ENCODE data around the gene FOCAD. TPM values are rescaled to one million over a fixed set of nuclear protein-coding genes. Genes with fewer than 3 reads are reported as not detected.

The FOCAD gene
- total RNA-seq, 1 donor from 2014 or later, result 104 TPM

GRCh38 chr9:21039302-21039701, 355.2 kb downstream of the FOCAD start:
- TF ChIP-seq CTCF (IDR thresholded peaks at IDR 0.05; ENCODE audit: partially characterized antibody, unreplicated experiment), result no peak
- H3K27me3 Mint-ChIP-seq (ENCODE audit: unreplicated experiment), result peaks cover 4% of the 10 kb centered on the region
- no peak overlapping the region for H3K4me3 Mint-ChIP-seq (ENCODE audit: unreplicated experiment)
- no peak for DNase-seq
- H3K4me1 Mint-ChIP-seq (ENCODE audit: low read depth, unreplicated experiment), result no peaks in the 10 kb centered on the region
- H3K27ac Mint-ChIP-seq (ENCODE audit: unreplicated experiment), result no peak overlapping the region
- H3K9me3 Mint-ChIP-seq (ENCODE audit: unreplicated experiment), result no peaks in the 10 kb centered on the region
- no peaks in the 10 kb centered on the region for H3K36me3 Mint-ChIP-seq (ENCODE audit: unreplicated experiment)

DNA sequence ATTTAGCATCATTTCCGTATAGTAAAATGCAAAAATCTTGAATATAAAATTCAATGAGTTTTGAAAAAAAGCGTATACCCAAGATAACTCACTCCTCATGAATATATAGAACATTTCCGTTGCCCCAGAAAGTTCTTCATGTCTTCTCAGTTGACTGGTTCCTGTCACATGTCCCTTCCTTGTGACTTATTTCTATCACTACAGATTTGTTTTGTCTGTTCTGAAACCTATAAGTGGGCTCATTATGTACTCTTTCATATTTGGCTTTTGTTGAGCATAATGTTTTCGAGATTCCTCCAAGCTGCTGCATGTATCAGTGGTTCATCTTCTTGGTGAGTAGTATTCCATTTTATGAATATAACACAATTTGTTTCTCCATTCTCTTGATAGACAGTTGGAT, 358.4 kb downstream of the FOCAD start:
- Mint-ChIP-seq H3K9me3 (ENCODE audit: unreplicated experiment) (no peaks in the 10 kb centered on the region), H3K4me3 (ENCODE audit: unreplicated experiment) (no peak overlapping the region), H3K27ac (ENCODE audit: unreplicated experiment) (no peak overlapping the region), H3K4me1 (ENCODE audit: low read depth, unreplicated experiment) (no peaks in the 10 kb centered on the region), H3K36me3 (ENCODE audit: unreplicated experiment) (no peaks in the 10 kb centered on the region), H3K27me3 (ENCODE audit: unreplicated experiment) (peaks cover 1% of the 10 kb centered on the region)
- TF ChIP-seq CTCF (IDR thresholded peaks at IDR 0.05; ENCODE audit: partially characterized antibody, unreplicated experiment), result no peak
- no peak for DNase-seq

DNA sequence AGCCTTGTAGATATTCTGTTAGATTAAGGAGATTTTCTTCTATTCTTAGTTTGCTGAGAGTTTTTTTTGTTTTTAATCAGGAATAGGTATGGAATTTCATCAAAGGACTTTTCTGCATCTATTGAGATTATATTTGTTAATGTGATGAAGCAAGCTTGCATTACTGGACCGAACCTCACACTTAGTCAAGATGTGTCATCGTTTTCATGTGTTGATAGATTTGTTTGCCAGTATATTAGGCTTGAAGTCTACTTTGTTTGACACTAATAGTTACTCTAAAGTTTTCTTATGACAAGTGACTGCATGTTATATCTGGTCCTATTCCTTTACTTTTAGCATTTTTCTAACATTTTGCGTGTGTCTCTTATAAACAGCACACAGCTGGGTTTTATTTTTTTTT, 359.8 kb downstream of the FOCAD start:
- H3K36me3 Mint-ChIP-seq (ENCODE audit: unreplicated experiment), result no peaks in the 10 kb centered on the region
- H3K4me1 Mint-ChIP-seq (ENCODE audit: low read depth, unreplicated experiment), result no peaks in the 10 kb centered on the region
- H3K4me3 Mint-ChIP-seq (ENCODE audit: unreplicated experiment), result no peak overlapping the region
- DNase-seq, result no peak
- no peak overlapping the region for H3K27ac Mint-ChIP-seq (ENCODE audit: unreplicated experiment)
- no peaks in the 10 kb centered on the region for H3K9me3 Mint-ChIP-seq (ENCODE audit: unreplicated experiment)
- H3K27me3 Mint-ChIP-seq (ENCODE audit: unreplicated experiment), result peaks cover 1% of the 10 kb centered on the region
- TF ChIP-seq CTCF (IDR thresholded peaks at IDR 0.05; ENCODE audit: partially characterized antibody, unreplicated experiment), result no peak

Small RNAs within 50 kb of the gene (microRNA-seq; reads per million reads assigned to microRNA genes)
- gene MIR491 (ENCODE audit: unreplicated experiment), result 132 reads per million, percentile 76 among the genes with 10 or more reads in this experiment

Other genes with a start within 250 kb of the FOCAD start
- gene MLLT3, start 61.8 kb upstream of the FOCAD start, total RNA-seq (ENCODE audit: unreplicated experiment), result 11.7 TPM